CD4-positive, alpha-beta T cell treated with Interleukin-6 at 100 ng/mL for 8 hours (primary cell): ENCODE measurements around the gene ATOH8.

Experiments
- DNase-seq: peaks from one replicate; pipeline ENCODE4 v3.0.0-alpha.2; 2020; ENCODE audit warnings: mixed read lengths, low spot score

The ATOH8 gene

DNA sequence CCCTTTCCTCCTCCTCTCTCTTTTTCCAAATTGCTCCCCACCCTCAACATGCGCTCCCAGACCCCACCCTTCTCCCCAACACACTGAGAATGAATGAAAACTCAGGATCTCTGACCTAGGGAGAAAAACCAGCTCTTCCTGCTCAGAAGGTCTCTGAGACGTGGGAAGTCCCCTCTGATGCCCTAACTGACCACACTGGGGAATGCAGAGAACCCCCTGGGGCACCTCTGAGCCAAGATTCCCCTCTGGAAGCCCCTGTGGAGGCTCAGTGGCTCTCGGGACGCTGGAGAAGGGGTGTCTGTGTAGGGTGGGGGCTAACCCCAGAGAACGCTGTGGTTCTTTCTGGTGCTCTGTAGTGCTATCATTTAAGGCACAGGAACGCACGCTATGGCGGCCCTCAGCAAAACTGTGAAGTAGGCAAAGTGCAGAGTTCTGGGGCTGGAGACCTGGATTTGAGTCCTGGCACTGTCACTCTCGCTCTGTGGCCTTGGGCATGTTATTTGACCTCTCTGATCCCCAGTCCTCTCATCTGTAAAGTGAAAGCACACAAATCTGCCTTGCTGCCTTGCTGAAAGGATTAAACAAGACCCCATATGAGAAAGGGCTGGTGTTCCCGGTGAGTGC, 17.1 kb downstream of the ATOH8 start:
- no peak for DNase-seq

DNA sequence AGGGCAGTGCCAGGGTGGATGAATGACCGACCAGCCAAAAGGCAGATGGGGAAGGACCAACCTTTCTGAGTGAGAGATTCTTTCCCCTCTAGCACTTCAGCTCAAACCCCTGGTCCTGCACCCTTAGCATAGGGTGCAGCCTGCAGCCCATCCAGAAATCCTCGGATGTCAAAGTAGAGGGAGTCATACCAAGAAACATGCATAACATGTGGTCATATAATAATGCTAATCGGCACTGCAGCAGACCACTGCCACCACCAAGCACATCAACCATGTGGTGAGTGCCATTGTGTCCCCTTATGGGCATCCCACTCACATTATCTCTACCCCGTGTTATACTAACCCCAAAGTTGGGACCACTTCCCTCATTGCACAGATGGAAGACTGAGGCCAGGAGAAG, 17.7 kb downstream of the ATOH8 start:
- no peak for DNase-seq

DNA sequence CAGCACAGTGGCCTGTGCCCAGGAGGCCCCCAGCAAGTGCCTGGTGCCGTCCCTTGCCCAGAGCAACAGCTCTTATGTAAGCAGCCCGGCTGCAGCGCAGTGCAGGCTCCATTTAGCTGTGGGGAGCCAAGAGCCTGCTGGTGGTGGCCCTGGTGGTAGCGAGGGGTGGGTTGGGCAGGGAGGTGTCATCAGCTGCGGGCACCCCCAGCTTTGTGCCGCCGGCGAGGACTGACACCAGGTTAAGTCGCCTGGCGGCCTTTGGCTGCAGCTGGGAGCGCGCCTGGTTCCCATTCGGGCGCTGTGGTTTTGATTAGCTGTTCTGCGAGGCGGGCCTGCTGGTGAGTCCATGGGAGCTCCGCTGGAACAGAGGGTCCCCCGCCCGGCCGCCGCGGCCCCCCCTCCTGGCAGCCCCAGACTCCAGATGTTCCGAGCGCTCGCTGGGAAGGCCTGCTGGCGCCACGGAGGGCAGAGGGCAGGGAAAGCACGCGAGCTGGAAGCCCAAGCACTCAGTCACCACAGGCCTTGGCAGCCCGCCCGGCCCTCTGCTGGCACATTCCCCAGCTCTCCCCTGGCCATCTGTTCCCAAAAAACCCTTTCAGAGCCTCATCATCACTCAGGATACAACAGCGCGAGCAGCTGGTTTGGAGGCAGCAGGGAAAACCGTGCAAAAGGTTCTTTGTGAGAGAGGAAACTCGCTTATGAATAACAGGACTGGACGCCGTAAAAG, 18.4 kb downstream of the ATOH8 start:
- DNase-seq, result no peak

DNA sequence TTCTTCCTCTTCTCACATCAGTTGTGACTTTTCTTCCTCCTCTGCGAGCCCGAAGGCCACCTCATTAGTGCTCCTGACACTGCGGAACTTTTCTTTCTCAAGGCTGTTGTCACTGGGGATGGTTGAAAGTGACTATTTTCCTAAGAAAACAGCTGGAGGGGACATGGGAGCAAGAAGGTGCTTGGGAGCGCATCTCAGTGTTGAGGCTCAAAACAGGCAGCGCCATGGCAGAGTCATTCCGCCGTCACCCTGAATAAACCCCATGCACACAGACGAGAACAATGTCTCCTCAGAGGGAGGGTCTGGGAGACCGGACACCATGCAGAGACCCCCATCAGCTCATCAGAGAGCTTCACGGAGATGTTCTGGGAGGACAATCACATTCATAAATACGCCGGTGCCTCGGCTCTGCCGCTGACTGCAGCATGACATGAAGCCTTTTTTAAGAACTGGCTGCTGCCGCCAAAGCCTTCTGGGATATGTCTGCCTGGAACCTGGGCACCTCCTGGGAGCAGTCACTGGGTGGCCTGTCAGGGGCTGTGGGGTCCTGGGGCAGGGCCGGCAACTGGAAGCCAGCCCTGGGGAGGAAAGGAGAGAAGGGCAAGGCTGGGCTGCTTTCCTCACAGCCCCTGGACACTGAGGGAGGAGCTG, 19.2 kb downstream of the ATOH8 start:
- DNase-seq, result no peak

DNA sequence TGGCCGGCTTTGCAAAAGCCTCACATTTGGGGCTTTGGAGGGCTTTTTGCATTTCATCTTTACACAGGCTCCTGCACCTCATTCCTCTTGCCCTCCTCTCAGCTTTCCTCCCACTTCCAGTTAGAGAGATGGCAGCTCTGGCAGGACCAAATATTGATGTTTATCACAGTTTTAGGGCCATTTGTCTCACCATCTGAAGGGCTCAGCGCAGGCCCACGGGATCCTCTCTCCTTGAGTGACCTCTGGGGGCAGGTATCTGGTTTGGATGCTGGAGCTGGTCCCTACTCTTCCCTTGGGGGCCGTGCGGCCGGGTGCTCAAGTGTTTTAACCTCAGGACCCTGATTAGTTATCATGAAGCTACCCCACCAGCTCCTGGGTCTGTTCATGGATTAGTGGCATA, 19.9 kb downstream of the ATOH8 start:
- no peak for DNase-seq

DNA sequence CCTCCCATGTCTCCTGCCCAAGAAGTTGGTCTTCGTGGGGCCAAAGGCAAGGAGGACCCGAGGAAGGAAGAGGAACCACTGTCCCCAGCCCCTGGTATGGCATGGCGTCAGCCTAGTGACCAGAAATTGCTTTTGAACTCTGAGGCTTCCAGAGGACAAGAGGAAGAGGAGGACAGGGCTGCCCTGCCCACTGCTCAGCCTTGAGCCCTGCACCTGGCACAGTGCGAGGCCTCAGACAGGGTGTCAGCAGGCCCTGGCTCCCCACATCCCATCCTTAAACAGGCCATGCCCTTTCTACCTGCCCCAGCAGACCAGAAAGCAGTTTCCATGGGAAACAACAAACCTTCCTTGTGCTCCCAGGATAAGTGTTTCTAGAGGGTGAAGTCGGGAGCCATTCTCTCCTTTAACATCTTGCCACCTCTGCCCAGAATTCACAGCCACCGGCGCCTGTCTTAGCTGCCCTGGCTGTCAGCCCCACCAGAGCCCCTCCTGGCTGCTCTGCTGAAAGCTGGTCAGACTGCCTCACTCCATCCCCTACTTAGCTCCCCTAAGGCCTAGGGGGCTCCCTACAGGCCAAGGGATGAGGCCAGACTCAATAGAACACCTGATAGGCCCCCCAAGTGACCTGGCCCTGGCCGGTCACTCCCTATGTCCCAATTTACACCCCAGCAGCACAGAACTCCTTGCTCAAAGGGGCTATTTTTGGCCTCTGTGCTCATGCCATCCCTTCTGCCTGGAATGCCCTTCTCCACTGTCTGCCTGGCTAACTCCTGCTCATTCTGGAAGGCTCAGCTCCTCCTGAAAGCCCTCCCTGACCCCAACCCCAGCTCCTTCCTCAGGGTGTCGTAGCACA, 20.6 kb downstream of the ATOH8 start:
- DNase-seq, result no peak

DNA sequence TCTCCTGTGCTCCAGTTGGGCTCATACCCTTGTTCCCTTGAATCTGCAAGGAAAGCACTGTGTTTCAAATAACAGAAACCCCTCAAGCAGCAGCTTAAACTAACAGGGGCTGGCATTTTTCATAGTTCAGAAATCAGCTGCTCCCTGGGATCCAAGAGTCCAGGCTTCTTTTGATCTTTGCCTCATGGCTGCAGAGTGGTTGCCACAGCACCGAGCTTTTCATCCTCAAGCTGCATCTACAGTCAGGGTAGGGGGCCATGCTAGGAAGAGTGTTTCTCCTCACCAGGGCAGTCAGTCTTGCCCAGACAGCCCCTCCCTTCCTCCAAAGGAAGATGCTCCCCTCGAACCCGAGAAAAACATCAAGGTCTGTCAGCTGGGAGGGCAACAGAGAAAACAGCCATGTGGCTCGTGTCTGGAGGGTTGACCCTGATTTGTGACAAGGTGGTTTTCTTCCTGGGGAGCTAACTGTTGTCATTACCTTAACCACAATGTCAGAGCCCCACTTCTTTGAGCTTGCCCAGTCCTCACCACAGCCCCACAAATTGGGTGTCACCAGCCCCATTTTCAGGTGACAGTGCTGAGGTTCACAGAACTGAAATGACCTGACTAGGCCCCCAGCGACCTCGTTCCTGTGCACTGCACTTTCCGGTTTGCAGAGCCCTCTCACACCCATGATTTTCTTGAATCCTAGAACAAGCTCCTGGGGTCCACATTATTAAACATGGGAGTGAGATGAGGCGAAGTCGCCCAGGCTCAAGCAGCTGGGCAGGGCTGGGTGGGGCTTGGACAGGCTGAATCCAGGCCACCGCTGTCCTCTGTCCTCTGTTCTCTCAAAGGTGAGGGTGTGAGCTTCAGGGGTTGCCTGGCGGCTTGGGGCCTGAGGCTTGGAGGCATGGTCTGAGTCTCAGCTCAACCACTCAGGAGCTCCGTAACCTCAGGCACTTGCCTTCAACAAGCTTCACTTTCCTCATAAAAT, 21.9 kb downstream of the ATOH8 start:
- no peak for DNase-seq

DNA sequence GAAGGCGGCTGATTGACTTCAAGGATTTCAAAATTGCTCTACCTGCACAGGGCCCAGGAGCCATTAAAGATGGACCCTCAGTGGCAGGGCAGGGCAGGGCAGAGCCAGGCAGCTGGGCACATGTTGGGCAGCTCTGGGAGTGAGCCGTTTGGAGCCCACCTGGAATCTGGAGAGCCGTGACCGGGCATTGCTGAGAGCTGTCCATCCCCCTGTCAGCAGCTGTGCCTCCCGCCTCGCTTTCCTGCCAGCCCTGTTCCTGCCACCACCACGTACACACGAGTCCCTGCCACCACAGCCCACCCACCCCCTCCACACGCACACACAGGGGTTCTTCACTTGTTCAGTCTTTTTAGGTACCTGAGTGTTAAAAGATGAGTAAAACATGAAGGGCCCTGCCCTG, 22.9 kb downstream of the ATOH8 start:
- DNase-seq, result no peak

DNA sequence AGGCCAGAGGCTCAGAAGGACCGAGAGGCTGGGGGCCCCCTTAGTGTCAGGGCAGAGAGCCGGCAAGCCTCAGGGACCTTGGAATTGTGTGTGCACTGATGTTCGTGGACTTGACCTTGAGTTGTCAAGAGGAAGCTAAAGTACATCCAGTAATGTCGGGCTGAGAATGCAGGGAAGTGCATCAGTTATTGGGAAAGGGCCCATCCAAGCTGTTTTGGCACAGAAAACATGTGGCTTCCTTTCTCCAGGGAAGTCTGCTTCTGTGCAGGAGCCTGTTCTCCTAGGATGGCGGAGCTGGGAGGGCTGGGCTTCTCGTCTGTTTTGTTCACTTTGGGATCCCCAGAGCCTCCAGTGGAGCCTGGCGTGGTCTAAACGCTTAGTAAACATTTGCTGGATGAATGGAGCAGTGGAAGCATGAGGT, 23.7 kb downstream of the ATOH8 start:
- no peak for DNase-seq

DNA sequence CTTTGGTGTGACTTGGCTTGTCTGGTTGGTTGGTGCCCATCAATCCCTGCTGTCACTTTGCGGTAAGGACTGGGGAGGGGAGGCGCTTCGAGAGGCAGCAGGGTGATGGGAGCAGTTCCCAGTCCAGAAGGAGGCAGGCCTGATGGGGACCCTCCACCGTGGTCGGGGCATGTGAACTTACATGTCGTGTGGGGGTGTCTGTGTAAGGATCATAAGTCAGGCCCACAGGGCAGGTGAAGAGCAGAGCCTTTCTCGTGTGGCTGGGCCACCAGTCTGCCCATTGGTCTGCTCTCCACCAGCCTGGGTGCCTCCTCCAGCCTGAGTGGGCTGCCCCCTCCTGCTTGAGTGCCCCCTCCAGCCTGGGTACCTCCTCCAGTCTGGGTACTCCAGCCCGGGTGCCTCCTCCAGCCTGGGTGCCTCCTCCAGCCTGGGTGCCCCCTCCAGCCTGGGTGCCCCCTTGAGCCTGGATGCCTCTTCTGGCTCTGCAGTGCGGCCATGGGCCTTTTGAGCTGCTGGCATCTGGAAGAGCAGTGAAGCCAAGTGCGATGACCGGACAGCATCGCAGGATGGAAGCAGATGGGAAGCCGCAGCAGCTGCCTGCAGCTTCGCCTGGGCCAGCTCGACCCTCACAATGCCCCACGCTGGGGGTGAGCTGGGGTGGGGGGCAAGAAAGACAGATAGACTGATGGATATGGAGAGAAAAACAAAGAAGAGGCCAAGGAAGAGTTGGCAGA, 25.0 kb downstream of the ATOH8 start:
- DNase-seq, result no peak

DNA sequence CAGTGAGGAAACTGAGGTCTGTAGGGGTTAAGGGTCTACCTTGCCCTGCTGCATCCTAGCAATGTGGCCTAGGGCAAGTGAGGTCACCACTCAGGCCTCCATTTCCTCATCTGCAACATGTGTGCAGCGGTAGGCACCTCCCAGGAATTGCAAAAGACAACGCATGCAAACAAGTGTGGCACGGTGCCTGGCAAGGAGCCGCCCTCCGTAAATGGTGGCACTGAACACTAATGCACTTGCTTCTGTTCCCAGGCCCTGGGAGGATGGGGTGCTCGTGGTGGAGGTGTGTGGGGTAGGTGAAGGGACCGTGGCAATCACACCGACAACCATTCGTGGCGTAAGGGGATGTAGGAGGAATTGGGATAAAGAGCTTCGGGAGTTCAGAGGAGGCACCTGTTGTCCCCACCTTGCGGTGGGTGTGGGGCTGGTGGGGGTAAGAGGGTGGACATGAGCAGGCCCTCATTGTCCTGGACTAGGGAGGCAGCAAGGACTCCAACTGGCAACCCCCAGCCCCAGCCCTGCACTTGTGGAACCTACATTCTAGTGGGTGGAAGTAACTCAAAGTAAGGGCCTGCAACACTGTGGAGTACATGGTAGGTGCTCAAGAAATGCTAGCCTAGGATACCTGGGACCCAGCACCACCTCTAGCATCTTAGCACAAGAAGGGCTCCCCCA, 26.0 kb downstream of the ATOH8 start:
- DNase-seq, result no peak

DNA sequence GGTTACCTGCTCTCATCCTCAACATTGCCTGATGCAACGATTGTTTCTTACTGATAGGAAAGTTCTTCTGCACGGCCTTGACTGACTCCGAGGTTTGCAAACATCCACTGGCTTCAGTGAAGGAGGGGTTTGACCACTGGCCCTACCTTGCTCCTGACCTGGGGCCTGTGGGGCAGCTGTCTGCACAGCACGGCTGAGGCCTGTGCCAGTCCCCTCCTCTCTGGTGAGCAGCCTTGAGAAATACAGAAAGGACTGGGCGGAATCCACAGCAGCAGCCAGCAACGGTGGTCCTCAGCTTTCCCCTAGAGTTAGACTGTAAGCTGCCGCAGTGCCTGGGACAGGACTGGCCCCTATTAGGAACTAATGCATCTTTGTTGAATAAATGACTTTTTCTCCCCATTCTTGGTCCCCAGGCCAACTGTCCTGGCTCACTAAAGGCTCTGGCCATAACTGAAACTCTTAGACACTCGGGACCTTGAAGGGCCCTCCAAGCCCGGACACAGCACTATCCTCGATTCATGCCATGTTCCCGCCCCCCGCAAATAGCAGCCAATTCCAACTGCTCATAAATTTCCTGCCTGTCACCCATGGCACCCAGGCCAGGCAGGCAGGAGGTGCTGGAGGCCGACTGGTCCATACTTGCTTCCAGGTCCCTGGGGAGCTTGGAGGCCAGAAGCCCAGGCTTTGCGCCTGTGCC, 26.7 kb downstream of the ATOH8 start:
- DNase-seq, result no peak

DNA sequence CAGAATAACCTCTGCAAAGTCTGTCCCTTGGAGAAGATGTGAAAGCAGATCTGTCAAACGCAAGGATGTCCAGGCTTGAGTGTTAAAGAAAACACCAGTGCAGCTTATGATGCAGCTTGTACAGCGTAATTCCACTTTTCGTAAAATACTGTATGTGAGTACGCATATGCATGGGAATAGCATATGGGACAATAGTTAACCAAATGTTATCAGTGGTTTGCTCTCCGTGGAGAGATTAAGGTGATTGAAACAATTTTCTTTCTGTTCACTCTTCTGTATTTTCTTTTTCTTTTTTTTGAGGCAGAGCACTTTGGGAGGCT, 27.2 kb downstream of the ATOH8 start:
- DNase-seq, result no peak

DNA sequence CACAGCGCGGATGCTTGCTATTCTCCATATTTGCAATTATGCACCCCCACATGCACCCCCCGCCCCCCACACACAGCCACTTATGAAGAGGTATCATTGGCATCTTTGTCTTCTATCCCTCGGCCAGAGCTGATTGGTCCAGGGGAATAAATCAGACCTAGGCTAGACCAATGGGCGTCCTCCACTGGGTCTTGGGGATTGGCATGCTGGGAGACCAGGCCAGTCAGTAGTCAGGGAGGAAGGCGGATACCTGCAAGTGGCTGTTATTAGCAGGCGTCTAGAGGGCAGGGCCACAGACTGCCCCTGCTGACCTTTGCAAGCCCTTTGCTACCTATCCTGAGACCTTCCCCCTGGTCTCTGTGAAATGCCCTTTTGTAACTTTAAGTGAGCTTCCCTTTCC, 30.0 kb downstream of the ATOH8 start:
- DNase-seq, result no peak

DNA sequence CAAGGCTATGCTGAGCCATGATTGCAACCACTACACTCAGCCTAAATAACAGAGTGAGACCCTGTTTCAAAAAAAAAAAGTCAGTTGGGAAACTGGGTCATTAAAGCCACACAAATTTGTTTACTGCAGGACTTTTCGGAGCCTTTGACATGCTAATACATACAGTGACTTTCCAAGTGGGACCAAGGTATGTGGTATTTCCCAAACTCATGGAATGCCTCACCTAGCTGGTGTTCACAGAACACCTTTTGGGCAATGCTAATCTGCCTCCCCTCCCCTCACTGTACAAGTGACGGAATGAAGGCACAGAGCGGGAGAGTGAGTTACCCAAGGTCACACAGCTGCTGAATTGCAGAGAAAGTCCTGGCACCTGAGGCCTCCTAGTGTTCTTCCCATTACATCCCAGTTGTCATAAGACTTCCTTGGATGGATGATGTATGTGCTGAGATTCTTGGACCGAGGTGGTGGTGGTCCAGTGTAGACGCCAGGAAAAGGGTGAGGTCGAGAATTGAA, 30.7 kb downstream of the ATOH8 start:
- DNase-seq, result no peak

DNA sequence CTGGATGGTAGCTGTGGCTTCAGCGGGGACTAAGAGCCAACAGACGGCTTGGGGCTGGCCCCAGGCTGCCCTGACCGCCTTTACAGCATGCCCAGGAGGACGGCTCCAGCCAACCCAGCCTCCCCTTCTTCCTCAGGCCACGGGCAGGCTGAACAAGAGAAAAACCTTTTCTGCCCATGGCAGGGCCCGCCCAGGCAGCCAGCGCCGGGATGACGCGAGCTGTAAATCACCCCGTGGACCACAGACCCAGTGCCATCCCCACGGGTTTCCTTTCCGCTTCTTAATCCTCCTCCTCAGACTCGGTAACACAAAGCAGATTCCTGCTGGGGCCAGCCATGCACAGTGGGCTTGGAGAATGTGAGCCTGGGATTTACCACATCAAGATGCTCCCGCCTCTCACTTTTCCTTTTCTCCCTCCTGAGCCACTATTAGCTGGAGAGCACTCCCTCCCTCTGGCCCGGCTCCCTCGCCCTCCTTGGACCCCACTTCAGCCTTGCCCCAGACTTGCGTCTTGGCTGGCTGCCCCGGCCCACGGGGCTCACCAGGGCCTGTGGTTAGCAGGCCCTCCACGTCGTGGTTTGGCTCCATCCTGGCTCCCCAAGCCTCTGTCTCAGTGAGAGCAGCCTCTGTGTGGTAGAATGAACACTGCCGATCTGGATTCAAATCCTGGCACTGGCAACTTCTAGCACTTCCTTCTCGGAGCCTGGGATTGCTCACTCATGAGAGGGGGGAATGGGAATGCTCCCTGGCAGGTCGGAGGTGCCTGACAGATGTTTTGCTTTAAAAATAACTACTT, 31.4 kb downstream of the ATOH8 start:
- DNase-seq, result no peak

DNA sequence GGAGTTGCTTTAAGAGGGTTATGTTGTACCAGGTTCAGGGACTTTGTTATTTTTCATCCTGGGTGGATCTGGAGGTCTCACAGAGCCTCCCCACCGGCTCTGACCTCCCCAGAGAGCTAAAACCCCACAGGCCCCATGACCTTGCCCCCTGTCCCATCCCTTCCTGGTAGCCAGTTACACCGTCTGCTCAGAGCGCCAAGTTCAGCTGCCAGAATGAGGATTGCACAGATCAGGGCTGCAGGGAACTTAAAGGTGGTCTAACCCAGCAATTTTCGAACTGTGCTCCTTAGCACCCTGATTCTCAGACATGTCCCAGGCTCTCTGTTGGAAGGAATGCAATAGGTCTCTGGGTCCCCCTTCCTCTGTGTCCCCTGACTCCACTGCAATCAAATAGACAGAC, 32.1 kb downstream of the ATOH8 start:
- no peak for DNase-seq

DNA sequence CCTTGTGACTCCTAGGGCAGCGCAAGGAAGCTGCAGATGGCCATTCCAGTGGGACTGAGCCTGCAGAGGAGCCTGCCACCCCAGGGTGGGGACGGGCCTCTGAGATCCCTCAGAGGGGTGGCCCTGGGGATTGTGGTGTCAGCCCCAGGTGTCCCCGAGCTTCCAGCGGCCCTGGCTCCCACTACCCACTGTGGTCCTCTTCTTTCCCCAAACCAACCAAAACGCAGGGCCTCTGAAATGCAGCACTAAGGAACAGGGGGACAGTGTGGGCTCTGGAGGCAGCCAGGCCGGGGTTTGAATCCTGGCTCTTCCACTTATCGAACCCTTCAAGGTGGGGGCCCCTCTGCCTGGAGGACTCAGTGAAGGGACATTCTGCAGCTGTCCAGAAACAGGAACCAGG, 32.7 kb downstream of the ATOH8 start:
- no peak for DNase-seq

DNA sequence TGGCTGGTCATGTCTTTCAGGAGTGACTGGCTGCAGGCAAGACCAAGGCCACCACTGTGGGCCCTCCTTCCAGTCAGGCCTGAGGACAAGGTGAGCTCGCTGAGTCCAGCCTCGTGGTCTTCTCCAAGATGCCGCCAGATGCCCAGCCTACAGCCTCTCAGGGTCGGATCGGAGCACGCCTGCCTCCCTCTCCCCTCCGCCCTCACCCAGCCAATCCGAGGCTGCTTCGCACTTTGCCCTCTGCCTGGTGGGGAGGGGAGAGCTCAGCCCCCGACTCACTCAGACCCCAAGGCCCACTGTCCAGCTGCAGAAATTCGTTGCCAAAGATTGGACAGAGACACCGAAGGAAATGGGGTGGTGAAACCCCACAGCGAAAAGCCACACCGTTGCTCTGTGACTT, 33.1 kb downstream of the ATOH8 start:
- no peak for DNase-seq
